Inferior parietal cortex (tissue), 1 donor: ENCODE data around the gene PCDHA13.
"Not testable (repeated sequence)": the region's sequence is repeated elsewhere in the genome, so short reads cannot be mapped to it uniquely, and the experiment has no call there.

Experiments used
- DNase-seq: peaks from one replicate; pipeline ENCODE4 v3.0.0-alpha.2; 2016; ENCODE audit errors: extremely low spot score

The PCDHA13 gene, protein sequence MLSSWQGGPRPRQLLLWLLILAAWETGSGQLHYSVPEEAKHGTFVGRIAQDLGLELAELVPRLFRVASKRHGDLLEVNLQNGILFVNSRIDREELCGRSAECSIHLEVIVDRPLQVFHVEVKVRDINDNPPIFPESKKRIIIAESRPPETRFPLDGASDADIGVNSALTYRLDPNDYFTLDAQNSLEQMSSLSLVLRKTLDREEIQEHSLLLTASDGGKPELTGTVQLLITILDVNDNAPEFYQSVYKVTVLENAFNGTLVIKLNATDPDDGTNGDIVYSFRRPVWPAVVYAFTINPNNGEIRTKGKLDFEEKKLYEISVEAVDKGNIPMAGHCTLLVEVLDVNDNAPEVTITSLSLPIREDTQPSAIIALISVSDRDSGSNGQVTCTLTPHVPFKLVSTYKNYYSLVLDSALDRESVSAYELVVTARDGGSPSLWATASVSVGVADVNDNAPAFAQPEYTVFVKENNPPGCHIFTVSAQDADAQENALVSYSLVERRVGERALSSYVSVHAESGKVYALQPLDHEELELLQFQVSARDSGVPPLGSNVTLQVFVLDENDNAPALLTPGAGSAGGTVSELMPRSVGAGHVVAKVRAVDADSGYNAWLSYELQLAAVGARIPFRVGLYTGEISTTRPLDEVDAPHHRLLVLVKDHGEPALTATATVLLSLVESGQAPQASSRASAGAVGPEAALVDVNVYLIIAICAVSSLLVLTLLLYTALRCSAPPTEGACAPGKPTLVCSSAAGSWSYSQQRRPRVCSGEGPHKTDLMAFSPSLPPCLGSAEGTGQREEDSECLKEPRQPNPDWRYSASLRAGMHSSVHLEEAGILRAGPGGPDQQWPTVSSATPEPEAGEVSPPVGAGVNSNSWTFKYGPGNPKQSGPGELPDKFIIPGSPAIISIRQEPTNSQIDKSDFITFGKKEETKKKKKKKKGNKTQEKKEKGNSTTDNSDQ

DNA sequence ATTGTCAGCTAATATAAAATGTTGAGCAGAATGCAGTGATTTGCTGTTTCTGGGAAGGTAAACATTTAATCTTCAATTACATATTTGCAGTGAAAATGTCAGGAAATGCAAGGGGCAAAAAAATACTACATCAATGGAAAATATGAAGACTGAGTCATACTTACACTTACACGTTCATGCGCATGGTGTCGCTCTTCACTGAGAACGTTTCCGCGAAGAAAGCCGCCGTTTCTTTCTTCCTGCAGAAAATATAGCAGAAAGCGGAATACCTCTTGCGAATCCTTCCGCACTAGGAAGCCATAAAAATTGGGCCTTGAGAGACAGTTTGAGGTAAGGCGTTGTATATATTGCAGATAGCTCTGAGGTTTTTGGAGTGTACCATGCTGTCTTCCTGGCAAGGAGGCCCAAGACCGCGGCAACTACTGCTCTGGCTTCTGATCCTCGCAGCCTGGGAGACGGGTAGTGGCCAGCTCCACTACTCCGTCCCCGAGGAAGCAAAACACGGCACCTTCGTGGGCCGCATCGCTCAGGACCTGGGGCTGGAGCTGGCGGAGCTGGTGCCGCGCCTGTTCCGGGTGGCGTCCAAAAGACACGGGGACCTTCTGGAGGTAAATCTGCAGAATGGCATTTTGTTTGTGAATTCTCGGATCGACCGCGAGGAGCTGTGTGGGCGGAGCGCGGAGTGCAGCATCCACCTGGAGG lies at the start of gene PCDHA13:
PCDHA13 (plus strand) TSS at position 236 of the 702 bp plus-strand sequence; CDS start at position 381, 145 bp downstream.
- DNase-seq, result no peak

DNA sequence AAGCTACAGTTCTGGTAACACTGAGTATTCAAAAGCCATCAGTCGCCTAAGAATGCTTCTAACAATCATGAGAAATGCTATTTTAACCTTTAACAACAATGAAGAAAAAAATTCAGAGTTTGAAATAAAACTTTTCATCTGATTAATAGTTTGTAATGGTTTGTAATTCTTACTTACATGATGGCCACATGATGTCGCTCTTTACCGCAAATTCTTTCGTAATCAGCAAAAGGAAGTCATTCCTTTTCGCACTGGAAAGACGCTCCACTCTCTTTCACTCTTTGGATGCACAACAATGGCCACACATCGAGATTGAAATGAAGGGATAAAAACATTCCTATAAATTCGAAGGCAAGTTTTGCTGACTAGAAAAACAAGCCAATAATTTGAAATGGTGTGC lies 47.9 kb upstream of the PCDHA13 start, which contains the start of gene PCDHA7:
PCDHA7 (plus strand) TSS at position 277 of the 400 bp plus-strand sequence; CDS start at position 392, 115 bp downstream.
- peak; percentile 30 for DNase-seq

DNA sequence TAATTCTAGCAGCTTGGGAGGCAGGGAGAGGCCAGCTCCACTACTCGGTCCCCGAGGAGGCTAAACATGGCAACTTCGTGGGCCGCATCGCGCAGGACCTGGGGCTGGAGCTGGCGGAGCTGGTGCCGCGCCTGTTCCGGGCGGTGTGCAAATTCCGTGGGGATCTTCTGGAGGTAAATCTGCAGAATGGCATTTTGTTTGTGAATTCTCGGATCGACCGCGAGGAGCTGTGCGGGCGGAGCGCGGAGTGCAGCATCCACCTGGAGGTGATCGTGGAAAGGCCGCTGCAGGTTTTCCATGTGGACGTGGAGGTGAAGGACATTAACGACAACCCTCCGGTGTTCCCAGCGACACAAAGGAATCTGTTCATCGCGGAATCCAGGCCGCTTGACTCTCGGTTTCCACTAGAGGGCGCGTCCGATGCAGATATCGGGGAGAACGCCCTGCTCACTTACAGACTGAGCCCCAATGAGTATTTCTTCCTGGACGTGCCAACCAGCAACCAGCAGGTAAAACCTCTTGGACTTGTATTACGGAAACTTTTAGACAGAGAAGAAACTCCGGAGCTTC lies 47.4 kb upstream of the PCDHA13 start:
- not testable (repeated sequence) for DNase-seq

DNA sequence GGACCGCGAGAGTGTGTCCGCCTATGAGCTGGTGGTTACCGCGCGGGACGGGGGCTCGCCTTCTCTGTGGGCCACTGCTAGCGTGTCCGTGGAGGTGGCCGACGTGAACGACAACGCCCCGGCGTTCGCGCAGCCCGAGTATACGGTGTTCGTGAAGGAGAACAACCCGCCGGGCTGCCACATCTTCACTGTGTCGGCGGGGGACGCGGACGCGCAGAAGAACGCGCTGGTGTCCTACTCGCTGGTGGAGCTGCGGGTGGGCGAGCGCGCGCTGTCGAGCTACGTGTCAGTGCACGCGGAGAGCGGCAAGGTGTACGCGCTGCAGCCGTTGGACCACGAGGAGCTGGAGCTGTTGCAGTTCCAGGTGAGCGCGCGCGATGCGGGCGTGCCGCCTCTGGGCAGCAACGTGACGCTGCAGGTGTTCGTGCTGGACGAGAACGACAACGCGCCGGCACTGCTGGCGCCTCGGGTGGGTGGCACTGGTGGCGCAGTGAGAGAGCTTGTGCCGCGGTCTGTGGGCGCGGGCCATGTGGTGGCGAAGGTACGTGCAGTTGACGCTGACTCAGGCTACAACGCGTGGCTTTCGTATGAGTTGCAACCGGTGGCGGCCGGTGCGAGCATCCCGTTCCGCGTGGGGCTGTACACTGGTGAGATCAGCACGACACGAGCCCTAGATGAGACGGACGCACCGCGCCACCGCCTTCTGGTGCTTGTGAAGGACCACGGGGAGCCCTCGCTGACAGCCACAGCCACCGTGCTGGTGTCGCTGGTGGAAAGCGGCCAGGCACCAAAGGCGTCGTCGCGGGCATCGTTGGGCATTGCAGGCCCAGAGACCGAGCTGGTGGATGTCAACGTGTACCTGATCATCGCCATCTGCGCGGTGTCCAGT lies 46.1 kb upstream of the PCDHA13 start:
- DNase-seq, result no peak

DNA sequence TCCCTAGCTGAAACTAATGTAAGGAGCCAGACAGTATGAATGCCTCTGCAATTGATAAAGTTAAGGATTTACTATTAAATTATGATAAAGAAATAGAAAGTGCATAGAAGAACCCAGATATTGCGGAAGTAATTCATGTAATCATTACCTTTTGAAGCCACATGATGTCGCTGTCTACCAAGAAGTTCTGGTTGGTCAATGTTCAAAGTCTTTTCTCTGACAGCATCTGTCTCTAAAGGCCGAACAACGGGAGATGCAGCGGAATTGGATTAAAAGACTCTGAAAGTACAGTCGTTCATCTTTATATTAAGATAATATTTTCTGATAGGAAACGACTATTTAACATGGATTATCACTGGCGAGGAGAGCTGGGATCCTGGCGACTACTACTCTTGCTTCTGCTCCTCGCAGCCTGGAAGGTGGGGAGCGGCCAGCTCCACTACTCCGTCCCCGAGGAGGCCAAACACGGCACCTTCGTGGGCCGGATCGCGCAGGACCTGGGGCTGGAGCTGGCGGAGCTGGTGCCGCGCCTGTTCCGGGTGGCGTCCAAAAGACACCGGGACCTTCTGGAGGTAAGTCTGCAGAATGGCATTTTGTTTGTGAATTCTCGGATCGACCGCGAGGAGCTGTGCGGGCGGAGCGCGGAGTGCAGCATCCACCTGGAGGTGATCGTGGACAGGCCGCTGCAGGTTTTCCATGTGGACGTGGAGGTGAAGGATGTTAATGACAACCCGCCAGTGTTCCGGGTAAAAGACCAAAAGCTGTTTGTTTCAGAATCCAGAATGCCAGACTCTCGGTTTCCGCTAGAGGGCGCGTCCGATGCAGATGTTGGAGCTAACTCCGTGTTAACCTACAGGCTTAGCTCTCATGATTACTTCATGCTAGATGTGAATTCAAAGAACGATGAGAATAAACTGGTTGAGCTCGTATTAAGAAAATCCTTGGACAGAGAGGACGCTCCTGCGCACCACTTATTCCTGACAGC lies 40.7 kb upstream of the PCDHA13 start, which contains the start of gene PCDHA8:
PCDHA8 (plus strand) TSS at position 210 of the 985 bp plus-strand sequence; CDS start at position 345, 135 bp downstream.
- peak; percentile 64 for DNase-seq

DNA sequence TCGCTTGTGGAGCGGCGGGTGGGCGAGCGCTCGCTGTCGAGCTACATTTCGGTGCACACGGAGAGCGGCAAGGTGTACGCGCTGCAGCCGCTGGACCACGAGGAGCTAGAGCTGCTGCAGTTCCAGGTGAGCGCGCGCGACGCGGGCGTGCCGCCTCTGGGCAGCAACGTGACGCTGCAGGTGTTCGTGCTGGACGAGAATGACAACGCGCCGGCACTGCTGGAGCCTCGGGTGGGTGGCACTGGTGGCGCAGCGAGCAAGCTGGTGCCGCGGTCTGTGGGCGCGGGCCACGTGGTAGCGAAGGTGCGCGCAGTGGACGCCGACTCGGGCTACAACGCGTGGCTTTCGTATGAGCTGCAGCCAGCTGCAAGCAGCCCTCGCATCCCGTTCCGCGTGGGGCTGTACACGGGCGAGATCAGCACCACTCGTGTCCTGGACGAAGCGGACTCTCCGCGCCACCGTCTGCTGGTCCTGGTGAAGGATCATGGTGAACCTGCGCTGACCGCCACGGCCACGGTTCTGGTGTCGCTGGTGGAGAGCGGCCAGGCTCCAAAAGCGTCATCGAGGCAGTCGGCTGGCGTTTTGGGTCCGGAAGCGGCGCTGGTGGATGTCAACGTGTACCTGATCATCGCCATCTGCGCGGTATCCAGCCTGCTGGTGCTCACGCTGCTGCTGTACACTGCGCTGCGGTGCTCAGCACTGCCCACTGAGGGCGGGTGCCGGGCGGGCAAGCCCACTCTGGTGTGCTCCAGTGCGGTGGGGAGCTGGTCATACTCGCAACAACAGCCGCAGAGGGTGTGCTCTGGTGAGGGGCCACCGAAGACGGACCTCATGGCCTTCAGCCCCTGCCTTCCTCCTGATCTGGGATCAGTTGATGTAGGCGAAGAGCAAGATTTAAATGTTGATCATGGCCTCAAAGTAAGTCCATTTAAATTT lies 38.9 kb upstream of the PCDHA13 start:
- DNase-seq, result no peak

DNA sequence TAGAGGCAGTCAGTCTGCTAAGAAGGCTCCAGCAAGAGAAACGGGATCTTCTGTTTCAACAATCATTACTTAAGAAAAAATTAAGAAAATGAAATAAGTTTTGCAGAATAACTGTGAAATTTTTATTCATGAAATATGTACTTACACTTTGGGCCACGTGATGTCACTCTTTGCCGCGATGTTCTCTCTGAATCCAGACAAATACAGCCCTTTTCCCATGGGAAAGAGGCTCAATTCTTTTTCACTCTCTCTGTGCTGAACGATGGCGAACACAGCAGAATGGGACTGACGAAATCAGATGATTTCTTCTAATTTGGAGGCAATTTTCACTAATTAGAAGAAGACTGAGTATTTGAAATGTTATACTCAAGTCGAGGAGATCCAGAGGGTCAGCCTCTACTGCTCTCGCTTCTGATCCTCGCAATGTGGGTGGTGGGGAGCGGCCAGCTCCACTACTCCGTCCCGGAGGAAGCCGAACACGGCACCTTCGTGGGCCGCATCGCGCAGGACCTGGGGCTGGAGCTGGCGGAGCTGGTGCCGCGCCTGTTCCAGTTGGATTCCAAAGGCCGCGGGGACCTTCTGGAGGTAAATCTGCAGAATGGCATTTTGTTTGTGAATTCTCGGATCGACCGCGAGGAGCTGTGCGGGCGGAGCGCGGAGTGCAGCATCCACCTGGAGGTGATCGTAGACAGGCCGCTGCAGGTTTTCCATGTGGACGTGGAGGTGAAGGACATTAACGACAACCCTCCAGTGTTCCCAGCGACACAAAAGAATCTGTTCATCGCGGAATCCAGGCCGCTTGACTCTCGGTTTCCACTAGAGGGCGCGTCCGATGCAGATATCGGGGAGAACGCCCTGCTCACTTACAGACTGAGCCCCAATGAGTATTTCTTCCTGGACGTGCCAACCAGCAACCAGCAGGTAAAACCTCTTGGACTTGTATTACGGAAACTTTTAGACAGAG lies 33.5 kb upstream of the PCDHA13 start, which contains the start of gene PCDHA9:
PCDHA9 (plus strand) TSS at position 244 of the 964 bp plus-strand sequence; CDS start at position 358, 114 bp downstream.
- DNase-seq, result not testable (repeated sequence)

DNA sequence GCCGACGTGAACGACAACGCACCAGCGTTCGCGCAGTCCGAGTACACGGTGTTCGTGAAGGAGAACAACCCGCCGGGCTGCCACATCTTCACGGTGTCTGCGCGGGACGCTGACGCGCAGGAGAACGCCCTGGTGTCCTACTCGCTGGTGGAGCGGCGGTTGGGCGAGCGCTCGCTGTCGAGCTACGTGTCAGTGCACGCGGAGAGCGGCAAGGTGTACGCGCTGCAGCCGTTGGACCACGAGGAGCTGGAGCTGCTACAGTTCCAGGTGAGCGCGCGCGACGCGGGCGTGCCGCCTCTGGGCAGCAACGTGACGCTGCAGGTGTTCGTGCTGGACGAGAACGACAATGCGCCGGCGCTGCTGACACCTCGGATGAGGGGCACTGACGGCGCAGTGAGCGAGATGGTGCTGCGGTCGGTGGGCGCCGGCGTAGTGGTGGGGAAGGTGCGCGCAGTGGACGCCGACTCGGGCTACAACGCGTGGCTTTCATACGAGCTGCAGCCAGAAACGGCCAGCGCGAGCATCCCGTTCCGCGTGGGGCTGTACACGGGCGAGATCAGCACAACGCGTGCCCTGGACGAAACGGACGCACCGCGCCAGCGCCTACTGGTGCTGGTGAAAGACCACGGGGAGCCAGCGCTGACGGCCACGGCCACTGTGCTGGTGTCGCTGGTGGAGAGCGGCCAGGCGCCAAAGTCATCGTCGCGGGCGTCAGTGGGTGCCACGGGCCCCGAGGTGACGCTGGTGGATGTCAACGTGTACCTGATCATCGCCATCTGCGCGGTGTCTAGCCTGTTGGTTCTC lies 31.9 kb upstream of the PCDHA13 start:
- not testable (repeated sequence) for DNase-seq

DNA sequence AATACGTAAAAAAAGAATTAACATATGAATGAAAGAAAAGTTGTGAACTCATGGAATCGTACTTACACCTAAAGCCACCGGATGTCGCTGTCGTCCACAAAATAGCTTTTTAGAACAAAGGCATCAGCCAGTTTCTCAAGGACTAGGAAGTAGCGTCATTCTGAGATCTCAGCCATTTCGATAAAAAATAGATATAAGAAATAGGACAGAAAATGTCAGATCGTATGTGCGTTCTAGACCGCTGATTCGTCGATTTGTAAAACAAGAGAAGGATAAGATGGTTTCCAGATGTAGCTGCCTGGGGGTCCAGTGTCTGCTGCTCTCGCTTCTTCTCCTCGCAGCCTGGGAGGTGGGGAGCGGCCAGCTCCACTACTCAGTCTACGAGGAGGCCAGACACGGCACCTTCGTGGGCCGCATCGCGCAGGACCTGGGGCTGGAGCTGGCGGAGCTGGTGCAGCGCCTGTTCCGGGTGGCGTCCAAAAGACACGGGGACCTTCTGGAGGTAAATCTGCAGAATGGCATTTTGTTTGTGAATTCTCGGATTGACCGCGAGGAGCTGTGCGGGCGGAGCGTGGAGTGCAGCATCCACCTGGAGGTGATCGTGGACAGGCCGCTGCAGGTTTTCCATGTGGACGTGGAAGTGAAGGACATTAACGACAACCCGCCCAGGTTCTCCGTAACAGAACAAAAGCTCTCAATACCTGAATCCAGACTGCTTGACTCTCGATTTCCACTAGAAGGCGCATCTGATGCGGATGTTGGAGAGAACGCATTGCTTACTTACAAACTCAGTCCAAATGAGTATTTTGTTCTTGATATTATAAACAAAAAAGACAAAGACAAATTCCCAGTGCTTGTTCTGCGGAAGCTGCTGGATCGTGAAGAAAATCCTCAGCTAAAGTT lies 25.9 kb upstream of the PCDHA13 start, which contains the start of gene PCDHA10:
PCDHA10 (plus strand) TSS at position 126 of the 903 bp plus-strand sequence; CDS start at position 278, 152 bp downstream.
- peak; percentile 22 for DNase-seq

DNA sequence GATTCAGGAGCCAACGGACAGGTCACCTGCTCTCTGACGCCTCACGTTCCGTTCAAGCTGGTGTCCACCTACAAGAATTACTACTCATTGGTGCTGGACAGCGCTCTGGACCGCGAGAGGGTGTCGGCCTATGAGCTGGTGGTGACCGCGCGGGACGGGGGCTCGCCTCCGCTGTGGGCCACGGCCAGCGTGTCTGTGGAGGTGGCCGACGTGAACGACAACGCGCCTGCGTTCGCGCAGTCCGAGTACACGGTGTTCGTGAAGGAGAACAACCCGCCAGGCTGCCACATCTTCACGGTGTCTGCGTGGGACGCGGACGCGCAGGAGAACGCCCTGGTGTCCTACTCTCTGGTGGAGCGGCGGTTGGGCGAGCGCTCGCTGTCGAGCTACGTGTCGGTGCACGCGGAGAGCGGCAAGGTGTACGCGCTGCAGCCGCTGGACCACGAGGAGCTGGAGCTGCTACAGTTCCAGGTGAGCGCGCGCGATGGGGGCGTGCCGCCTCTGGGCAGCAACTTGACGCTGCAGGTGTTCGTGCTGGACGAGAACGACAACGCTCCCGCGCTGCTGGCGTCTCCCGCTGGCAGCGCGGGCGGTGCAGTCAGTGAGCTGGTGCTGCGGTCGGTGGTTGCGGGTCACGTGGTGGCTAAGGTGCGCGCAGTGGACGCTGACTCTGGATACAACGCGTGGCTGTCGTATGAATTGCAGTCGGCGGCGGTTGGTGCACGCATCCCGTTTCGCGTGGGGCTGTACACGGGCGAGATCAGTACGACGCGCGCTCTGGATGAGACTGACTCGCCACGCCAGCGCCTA lies 24.5 kb upstream of the PCDHA13 start:
- no peak for DNase-seq

DNA sequence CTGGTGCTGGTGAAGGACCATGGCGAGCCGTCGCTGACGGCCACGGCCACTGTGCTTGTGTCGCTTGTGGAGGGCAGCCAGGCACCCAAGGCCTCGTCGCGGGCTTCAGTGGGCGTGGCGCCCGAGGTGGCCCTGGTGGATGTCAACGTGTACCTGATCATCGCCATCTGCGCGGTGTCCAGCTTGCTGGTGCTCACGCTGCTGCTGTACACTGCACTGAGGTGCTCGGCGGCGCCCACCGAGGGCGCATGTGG lies 24.0 kb upstream of the PCDHA13 start:
- no peak for DNase-seq

DNA sequence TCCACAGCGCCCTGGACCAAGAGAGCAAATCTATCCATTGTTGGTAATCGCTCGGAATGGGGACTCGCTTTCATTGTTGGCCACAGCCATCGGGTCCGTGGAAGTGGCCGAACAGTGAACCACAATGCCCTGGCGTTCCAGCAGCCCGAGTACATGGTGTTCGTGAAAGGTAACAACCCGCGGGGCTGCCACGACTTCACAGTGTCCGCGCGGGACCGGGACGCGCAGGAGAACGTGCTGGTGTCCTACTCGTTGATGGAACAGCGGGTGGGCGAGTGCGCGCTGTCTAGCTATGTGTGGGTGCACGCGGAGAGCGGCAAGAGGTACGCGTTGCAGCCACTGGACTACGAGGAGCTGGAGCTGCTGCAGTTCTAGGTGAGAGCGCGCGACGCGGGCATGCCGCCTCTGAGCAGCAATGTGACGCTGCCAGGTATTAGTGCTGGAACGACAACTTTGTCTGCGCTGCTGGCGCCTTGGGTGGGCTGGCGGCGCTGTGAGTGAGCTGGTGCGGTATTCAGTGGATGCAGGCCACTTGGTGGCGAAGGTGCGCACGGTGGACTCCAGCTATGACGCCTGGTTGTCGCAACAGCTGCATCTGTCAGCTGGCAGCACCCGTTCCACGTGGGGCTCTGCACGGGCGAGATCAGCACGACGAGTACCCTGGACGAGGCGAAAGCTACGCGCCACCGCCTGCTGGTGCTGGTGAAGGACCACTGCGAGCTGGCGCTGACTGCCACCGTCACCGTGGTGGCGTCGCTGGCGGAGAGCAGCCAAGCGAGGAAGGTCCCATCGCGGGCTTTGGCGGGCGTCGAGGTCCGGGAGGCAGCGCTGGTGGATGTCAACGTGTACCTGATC lies 19.3 kb upstream of the PCDHA13 start:
- no peak for DNase-seq
